NCI-H2196 treated with DMSO at 0.1 percent for 48 hours (cell line): Measurements from ENCODE around the gene NACC1.
A peak's percentile ranks its signal among the peaks of the same experiment; 100 is the strongest.

ENCODE experiments used
- DNase-seq: peaks from one replicate; lab custom pipeline; 2025; ENCODE audit not compliant: unreplicated experiment; lab: John Stamatoyannopoulos, UW

The NACC1 gene

DNA sequence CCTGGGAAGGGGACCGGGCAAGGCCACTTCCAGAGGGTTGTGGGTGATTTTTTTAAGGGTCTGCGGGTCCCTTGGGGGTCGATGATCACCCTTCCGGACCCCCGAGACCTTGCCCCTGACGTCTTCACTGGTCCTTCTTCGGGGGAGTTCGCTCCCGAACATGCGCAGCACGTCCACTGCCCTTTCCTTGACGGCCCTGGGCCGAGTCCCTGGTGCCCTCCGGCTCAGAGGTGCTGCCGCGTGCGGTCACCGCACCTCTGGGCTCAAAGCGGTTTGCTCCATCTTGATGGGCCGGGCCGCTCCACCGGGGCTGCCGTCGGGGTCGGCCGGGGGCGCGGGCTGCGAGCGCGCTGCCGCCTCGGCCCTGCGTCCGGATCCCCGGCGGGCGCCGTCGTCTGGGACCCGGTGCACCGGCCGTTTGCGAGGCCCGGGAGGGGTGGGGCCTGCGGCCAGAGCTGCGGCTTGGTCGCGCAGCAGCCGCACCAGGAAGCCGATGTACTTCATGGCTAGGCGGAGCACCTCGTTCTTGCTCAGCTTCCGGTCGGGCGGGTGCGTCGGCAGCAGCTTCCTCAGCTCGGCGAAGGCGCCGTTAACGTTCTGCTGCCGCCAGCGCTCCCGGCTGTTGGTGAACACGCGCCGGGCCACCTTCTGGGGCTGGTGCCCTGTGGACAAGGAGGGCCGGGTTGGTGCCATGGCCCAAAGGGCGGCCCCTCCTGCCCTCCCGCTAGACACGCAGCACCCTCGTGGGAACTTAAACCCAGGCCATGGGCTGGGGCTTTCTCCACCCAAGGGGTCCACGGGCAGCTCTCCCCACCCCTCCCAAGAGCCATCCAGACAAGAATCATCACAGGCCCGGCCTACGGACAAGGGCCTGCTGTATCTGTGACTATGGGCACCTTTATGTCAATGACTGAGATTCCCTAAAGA is 18.7 kb upstream of the NACC1 start:
- peak; percentile 22 for DNase-seq

DNA sequence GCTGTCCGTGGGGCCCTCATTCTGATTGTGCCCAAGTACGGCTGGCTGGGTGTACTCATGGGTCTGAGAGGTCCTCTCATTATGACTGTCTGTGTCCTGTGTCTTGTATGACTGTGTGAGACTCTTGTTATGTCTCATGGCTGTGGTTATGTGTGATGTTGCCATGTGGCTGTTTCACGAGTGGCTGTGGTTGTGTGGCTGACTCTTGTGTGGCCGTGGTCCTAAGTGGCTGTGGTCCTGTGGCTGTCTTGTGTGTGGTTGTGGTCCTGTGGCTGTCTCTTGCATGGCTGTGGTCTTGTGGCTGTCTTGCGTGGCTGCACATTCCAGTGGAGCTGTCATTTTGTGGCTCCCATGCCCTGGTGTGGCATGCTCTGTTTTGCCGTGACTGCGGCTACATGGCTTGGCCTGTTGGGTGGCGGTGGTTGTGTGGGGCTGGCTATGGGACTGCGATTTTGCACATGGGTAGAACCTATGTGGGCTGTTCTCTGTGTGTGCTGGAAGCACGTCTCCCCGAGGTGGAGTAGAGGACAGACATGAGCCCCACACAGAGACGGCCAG is 18.0 kb upstream of the NACC1 start:
- DNase-seq = no peak

DNA sequence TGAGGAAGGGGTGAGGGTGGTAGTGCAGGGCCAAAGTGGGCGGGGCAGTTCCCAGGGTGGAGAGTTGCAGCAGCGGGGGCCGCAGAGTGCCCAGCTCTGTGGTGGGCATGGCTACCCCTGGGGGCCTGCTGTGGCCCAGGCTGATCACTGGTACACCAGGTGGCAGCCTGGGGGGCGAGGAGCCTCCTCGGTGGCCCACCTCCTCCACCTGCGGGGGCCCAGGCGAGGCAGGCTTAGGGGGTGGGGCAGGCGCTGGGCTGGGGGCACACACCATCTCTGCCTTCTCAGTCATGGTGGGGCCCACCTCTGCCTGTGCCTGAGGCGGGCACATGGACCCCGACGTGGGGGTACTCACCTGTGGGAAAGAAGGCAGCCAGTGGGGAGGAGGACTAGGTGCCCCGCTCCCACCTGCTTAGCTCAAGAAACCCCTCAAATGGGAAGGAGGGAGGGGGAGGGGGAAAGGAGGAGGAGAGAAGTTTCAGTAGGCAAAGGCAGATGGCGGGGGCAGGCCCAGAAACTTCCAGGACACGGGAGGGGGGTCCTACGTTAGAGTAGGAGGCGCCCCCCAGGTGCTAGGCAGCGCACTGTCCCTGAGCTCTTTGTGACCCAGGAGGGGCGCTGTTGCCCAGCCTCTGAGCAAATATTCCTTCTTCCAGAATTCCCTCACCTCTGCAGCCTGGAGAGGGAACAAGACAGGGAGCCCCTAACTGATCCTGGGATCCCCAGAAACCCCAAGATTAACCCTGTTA is 17.0 kb upstream of the NACC1 start:
- DNase-seq = no peak

DNA sequence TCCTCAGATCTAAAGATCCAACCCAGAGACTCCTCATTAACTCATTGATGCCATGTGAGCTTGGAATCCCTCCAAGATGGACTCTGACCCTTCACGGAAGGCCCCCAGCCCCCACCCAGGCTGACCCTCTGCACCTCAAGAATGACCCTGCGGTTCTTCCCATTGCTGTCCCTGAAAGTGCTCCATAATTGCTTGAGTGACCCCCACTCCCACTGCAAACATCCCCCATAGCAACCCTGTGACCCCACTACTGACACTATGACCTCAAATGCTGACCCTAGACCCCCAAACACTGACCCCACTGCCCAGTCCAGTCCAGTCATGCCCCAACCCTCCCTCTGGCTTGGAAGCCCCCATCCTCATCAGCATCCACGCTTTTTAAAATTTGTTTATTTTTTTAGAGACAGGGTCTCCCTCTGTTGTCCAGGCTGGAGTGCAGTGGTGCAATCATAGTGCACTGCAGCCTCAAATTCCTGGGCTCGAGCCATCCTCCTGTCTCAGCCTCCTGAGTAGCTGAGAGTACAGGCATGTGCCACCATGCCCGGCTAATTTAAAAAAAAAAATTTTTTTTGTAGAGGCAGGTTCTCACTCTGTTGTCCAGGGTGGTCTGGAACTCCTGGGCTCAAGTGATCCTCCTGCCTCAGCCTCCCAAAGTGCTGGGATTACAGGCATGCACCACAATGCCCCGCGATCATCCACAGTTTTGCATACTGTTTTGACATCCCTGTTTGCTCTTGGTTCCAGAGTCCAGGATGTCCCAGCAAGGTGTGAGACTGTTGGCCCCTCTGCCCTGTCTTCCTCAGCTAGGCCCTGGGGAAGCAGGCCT is 16.3 kb upstream of the NACC1 start:
- DNase-seq = no peak

DNA sequence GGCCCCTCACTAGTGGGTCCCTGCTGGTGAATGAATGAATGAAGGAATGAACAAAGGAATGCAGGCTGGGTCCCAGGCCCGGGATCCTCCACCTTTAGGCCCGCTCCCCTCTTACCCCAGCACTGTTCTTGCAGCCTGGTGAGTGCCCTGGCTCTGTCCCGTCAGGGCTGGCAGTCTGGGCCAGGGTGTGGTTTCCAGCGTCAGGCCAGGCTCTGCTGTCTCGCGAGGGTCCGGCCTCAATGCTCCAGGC is 15.7 kb upstream of the NACC1 start:
- DNase-seq = no peak

DNA sequence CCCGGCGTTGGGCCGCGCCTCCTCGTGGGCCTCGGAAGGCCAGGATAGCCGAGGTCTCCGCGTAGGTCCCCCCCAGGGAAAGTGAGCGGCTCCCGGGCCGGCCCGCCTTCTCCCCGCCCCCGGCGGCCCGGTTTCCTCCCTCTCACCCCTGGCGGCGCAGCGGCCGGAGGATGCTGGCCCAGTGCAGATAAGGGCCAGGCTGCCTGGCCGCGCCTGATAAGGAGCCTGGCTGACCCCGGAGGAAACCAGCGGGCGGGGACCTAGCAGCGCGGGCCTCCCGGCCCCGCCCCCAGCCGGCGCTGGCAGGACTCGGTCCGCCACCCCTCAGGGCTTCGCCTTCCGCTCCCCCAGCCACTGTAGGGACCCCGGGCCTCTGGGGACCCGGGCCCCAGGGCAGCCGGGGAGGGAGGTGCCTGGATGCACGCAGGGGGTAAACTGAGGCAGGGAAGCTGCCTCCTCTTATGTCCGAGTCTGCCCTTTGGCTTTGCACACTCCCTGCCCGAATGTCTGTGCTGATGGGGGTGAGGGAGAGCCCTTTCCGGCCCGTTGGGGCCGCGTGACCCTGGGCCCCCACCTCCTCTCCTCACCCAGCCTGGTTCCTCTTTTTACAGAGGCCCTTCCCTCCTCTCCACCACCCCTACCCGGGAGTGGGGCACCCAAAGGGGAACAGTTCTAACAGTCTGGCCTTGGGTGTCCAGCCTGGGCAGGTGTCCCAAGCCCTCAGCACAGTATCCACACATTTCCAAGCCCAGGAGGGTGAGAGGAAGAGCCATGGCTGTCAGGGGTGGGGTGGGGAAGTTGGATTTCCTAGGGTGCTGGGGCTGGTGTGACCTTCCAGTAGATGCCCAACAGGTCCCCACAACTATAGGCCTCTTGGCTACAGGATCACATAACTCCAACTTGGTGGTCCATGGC is 15.1 kb upstream of the NACC1 start, which contains the start of gene LYL1:
Gene LYL1 (minus strand): TSS at position 193 of the 915 bp plus-strand sequence. CDS start 1,687 bp downstream, outside the sequence.
- DNase-seq = no peak

DNA sequence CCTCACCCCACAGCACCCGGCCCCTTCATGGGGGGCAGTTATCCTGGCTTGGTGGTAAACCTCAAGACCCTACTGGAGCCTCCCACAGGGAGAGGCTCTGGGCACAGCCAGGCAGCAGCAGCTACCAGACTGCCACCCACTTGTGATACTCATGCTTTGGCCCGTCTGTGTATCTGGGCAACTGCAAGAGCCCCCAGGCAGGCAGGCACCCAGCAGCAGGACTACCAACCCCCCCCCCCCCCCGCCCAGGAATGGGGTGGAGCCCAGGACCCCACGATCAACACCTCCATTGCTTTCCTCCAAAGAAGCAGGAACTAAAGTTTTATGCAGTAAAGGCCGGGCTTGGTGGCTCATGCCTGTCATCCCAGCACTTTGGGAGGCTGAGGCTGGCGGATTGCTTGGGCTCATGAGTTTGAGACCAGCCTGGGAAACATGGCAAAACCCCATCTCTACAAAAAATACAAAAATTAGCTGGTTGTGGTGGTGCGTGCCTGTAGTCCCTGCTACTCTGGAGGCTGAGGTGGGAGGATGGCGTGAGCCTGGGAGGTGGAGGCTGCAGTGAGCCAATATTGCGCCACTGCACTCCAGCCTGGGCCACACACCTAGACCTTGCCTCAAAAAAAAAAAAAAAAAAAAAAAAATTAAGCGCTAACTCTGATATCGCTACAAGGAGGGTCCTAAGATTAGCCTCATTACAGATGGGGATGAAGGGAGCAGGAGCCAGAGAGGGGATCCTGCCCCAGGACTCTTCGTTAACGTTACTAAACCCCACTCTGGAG is 14.3 kb upstream of the NACC1 start:
- no peak for DNase-seq

DNA sequence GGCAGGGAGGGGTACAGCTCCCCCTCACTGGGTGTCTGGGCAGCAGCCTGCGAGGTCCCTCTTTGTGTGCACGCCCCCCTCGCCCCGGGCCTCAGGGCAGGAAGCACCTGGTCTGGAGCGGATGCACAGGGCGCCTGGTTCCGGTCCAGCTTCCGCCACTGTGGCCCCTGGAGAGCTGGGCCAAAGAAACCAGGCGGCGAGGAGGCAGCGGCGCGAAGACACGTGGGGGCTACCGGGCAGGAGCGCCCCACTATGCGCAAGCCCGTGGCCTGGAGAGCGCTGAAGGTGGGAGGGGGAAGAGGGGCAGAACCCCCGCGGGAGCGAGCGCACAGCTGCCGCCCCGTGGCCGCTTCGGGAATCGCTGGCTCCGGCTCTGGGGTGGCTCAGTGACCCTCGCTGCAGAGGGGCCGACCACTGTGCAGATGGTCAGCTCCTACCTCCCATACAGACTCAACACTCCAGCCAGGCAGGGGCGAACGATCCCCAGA is 13.7 kb upstream of the NACC1 start:
- DNase-seq = no peak

DNA sequence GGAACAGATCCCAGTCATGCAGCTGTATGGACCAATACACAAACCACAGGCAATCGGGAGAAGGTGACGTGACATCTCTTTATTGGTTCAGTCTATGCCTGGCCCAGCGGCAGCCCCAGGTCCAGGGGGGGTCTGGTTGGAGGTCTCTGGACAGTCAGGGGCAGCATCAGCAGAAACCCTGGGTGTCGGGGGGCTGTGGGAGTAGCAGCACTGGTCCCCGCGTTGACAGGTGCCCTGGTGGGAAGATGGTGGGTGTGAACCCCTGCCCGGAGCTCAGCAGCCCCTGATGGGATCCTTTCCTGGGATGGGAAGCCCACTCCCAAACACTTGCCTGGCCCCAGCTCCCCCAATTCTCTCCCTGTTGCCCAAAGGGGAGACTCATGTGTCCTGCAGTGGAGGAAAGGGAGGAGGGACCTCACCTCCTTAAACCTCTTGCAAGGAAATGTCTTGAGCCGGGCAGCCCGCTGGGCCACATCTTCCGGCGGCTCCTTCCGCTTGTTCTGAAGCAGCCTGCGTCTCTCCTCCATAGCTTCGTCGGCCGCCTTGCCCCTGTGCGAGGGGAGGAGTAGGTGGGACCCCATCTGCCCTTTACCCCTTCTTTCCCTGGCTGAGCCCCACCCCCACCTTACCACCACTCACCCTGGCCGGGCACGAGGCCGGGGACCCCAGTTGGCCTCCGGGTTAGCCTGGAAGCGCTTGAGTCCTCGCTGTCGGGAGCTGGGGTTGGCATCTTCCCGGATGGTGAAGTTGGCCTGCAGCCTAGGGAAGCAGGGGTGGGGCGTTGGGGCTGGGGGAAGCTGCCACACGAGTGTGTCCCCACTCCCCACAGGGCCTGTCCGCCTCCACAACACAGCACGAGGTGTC is 13.0 kb upstream of the NACC1 start:
- no peak for DNase-seq

DNA sequence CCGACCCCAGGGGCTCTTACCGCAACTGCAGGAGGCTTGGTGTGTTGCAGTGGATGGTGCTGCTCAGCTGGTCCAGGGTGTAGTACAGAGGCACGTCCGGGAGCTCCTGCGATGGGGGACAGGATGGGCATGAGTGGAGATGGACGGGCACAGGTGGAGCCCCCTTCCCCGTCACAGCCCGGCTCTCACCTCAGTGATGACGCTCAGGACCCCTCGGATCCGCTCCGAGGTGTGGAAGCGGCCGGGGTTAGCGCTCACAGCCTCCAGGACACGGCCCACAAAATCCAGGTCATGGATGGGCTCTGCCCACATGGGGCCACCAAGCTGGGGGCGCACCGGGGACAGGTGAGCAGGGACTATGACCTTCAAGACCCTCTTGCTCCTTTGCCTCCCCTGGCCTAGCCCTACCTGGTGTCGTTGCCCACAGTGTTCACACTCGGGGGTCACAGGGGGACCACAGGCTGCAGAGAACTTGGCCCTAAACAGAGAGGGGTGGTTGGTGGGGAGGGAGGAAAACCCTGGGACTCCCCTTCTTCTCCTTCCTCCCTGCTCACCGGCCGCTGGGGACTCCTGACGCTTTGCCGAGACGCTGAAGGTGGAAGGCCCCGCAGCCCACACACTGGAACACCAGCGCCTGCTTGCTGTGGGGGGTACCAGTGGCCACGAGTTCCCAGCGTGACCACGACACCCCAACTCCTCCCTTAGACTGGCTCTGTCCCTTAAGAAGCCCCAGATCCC is 8.5 kb upstream of the NACC1 start:
- no peak for DNase-seq

DNA sequence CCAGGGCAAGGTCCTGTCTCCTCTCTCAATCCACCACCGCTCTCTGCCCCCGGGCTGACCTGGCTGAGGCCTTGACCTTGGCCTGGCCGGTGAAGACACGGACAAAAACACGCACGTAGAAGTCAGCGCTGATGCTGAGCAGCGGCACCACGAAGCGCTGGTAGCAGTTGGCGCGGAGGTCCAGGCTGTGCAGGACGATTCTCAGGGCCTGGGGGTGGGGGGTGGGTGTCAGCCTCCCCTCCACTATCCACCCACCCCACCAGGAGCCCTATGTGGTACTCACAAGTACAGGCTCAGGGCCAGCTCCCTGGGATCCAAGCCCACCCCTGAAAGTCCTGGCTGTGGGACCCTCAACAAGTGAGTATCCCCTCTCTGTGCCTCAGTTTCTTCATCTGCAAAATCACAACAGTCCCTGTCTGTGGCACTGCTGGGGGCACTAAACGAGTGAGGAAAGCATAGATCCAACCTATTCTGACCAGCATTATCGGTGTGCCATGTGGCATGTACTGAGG is 7.9 kb upstream of the NACC1 start:
- no peak for DNase-seq

DNA sequence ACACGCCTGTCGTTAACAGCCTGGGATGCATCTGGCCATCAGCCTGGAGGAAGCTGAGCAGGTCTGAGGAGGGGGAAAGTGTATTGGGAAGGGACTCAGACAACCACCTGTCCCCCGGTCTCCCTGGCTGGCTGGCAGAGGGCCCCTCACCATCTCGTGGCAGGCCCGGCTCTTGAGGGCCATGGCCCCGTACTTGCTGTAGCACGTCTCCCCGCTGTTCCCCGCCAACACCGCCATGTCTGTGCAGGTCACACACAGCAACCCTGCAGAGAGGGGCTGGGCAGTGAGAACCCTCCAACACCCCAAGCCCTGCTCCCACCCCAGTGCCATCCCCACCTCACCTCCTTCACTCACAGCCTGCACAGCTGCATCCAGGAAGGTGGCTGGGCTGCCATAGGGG is 5.5 kb upstream of the NACC1 start:
- DNase-seq = no peak

DNA sequence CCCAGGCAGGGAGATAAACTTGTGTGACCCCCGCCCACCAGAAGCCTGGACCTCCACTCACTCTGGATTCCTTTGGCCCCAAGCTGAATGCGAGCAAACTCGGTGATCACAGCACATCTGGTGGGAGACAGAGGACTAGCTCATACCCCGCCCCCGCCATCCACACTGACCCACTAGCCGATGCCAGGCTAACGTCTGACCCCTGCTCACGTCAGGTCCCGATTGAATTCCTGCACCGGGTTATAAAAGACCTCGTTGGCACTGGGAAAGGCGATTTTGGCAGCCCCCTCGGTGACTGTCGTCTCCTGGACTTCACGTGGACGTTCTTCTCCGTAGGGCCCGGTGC is 2.2 kb upstream of the NACC1 start:
- no peak for DNase-seq

DNA sequence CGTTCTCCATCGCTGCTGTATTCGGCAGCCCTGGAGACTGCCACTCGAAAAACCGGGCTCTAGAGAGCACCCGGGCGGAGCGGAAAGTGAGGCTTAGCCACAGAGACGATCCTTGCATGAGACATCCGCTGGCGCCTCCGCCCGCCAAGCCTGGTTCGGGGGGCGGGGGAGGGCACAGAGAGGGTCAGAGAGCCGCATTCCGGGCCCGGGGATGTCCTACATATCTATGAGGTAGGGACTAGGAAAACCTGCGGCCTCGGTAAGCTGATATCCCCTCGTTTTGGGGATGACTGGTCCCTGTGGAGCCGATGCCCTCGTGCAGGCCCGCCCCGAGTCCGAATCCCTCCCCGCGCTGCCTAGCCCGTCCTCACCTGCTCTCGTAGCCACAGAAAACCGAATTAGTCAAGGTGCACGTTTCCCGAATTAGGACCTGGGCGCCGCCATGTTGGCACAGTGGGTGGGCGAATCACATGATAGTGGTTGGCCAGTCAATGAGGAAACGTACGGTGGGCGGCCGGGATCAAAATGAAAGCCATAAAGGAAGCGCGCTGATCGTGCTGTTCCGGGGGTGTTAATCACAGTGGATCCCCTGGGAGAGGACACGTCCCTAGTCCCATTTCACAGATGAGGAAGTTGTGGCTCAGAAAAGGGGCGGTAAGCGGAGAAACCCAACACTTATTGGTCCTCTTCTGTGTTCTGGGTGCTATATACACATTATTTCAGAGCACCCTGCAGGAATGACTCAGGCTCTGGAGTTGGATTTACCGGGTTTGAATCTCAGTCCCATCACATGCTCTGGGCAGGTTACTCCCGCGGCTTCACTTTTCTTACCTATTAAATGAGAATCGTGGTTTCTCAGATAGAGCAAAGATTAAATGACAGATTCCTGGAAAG is 1.5 kb upstream of the NACC1 start, which contains the start of gene TRMT1:
Gene TRMT1 (minus strand): TSS at position 459 of the 894 bp plus-strand sequence. CDS start 341 bp downstream, at position 118.
- peak; percentile 70 for DNase-seq

DNA sequence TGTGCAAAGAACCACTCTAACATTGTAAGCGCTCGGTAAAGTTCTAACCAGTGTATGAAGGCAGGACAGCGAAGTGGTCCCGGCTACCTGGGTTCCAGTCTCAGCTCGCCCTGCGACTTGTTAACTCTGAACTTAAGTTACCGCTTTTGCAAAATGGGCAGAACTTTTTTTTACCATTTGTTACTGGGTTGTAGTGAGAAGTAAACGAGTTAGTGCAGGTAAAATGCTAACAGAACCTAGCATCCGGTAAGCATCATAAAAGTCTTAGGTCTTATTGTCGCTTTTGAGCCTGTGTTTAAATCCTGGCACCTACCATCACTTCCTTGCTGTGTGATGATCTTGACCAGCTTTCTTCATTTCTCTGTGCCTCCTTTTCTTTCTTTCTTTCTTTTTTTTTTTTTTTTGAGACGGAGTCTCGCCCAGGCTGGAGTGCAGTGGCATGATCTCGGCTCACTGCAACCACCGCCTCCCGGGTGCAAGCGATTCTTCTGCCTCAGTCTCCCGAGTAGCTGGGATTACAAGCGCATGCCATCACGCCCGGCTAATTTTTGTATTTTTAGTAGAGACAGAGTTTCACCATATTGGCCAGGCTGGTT is 790 bp upstream of the NACC1 start:
- no peak for DNase-seq
